H9 (cell line): ENCODE data around the gene CYBC1. TPM values are rescaled to one million over a fixed set of nuclear protein-coding genes. Genes with fewer than 3 reads are reported as not detected.

Source experiments
- DNase-seq: peaks from one replicate; pipeline ENCODE4 v3.0.0-alpha.2; 2017
- H2AFZ ChIP-seq: one replicate; pipeline ENCODE4 v1.6.1; 2013; ENCODE audit warnings: mild to moderate bottlenecking, low read length, control low read depth, moderate library complexity
- H2AK5ac ChIP-seq: 2 replicates; pipeline ENCODE4 v1.6.1; 2013; ENCODE audit warnings: low read length, control low read depth, mixed read lengths; ENCODE audit not compliant: insufficient read length
- H2BK120ac ChIP-seq: one replicate; pipeline ENCODE4 v1.6.1; 2013; ENCODE audit warnings: low read depth, mild to moderate bottlenecking, low read length, control low read depth, inconsistent platforms; ENCODE audit not compliant: poor library complexity, severe bottlenecking
- H2BK12ac ChIP-seq: 2 replicates; pipeline ENCODE4 v1.6.1; 2013; ENCODE audit warnings: low read length, control low read depth, mixed read lengths, low read depth; ENCODE audit not compliant: insufficient read length
- H2BK15ac ChIP-seq: 2 replicates; pipeline ENCODE4 v1.6.1; 2013; ENCODE audit warnings: low read depth, low read length, control low read depth
- H2BK20ac ChIP-seq: one replicate; pipeline ENCODE4 v1.6.1; 2013; ENCODE audit warnings: low read depth, mild to moderate bottlenecking, low read length, control low read depth, inconsistent platforms; ENCODE audit not compliant: poor library complexity, severe bottlenecking
- H2BK5ac ChIP-seq: 2 replicates; pipeline ENCODE4 v1.6.1; 2013; ENCODE audit warnings: low read length, control low read depth, mixed read lengths; ENCODE audit not compliant: insufficient read length
- H3K14ac ChIP-seq: 2 replicates; pipeline ENCODE4 v1.6.1; 2013; ENCODE audit warnings: low read length, control low read depth; ENCODE audit not compliant: insufficient read depth
- H3K18ac ChIP-seq: 2 replicates; pipeline ENCODE4 v1.6.1; 2013; ENCODE audit warnings: low read depth, mild to moderate bottlenecking, mixed read lengths, low read length, control low read depth; ENCODE audit not compliant: insufficient read length
- H3K23ac ChIP-seq: 2 replicates; pipeline ENCODE4 v1.6.1; 2013; ENCODE audit warnings: low read length, control low read depth, mixed read lengths, low read depth; ENCODE audit not compliant: insufficient read length
- H3K23me2 ChIP-seq: 2 replicates; pipeline ENCODE4 v1.6.1; 2013; ENCODE audit warnings: low read depth, mild to moderate bottlenecking, mixed read lengths, low read length, control low read depth; ENCODE audit not compliant: insufficient read length, poor library complexity, severe bottlenecking
- H3K27ac ChIP-seq: 2 replicates; pipeline ENCODE4 v1.5.1; 2013; ENCODE audit warnings: low read length, control low read depth, mixed read lengths, low read depth; ENCODE audit not compliant: insufficient read length
- H3K27me3 ChIP-seq: 2 replicates; pipeline ENCODE4 v1.6.1; 2013; ENCODE audit warnings: low read length, control low read depth, inconsistent platforms; ENCODE audit not compliant: insufficient read depth
- H3K4ac ChIP-seq: 2 replicates; pipeline ENCODE4 v1.6.1; 2013; ENCODE audit warnings: low read depth, mild to moderate bottlenecking, control low read depth, inconsistent platforms, low read length, moderate library complexity
- H3K4me1 ChIP-seq: 2 replicates; pipeline ENCODE4 v1.6.1; 2013; ENCODE audit warnings: low read length, control low read depth, inconsistent platforms; ENCODE audit not compliant: insufficient read depth
- H3K4me2 ChIP-seq: 2 replicates; pipeline ENCODE4 v1.6.1; 2013; ENCODE audit warnings: low read length, control low read depth, mixed read lengths; ENCODE audit not compliant: insufficient read length, insufficient read depth
- H3K56ac ChIP-seq: 2 replicates; pipeline ENCODE4 v1.6.1; 2013; ENCODE audit warnings: low read depth, mild to moderate bottlenecking, mixed read lengths, low read length, control low read depth; ENCODE audit not compliant: insufficient read length
- H3K79me1 ChIP-seq: 2 replicates; pipeline ENCODE4 v1.6.1; 2013; ENCODE audit warnings: low read depth, mild to moderate bottlenecking, moderate library complexity, low read length, control low read depth, inconsistent platforms; ENCODE audit not compliant: insufficient read depth, poor library complexity, severe bottlenecking
- H3K79me2 ChIP-seq: 2 replicates; pipeline ENCODE4 v1.6.1; 2013; ENCODE audit warnings: low read length, control low read depth, inconsistent platforms; ENCODE audit not compliant: insufficient read depth
- H3K9ac ChIP-seq: 2 replicates; pipeline ENCODE4 v1.6.1; 2013; ENCODE audit warnings: low read length, control low read depth, mixed read lengths; ENCODE audit not compliant: insufficient read length; ENCODE audit errors: extremely low read depth
- H3K9me3 ChIP-seq: one replicate; pipeline ENCODE4 v1.6.1; 2013; ENCODE audit warnings: low read depth, low read length, inconsistent platforms; ENCODE audit not compliant: control insufficient read depth
- H3T11ph ChIP-seq: one replicate; pipeline ENCODE4 v1.6.1; 2013; ENCODE audit warnings: mild to moderate bottlenecking, low read length, control low read depth, inconsistent platforms
- H4K20me1 ChIP-seq: one replicate; pipeline ENCODE4 v1.6.1; 2013; ENCODE audit not compliant: control insufficient read depth, insufficient read length, insufficient read depth
- H4K5ac ChIP-seq: 2 replicates; pipeline ENCODE4 v1.6.1; 2013; ENCODE audit warnings: low read depth, mild to moderate bottlenecking, mixed read lengths, low read length, control low read depth; ENCODE audit not compliant: insufficient read length
- H4K8ac ChIP-seq: replicated peaks from 2 replicates; pipeline ENCODE4 v1.6.1; 2013; ENCODE audit warnings: low read length, control low read depth, mixed read lengths, low read depth; ENCODE audit not compliant: insufficient read length
- H4K91ac ChIP-seq: 2 replicates; pipeline ENCODE4 v1.6.1; 2013; ENCODE audit warnings: low read depth, mild to moderate bottlenecking, moderate library complexity, mixed read lengths, low read length, control low read depth; ENCODE audit not compliant: insufficient read length
- H3K27ac Mint-ChIP-seq, 3 experiments: 2 replicates in 2 of 3; 3 replicates in 1 of 3; pipeline ENCODE4 v1.8.0; 2020 to 2021; ENCODE audit warnings: mixed read lengths in 3 of 3, mild to moderate bottlenecking in 1 of 3, moderate library complexity in 1 of 3
- H3K27me3 Mint-ChIP-seq: 2 replicates; pipeline ENCODE4 v1.8.0; 2021; ENCODE audit warnings: low read depth, mild to moderate bottlenecking, moderate library complexity, mixed read lengths
- H3K36me3 Mint-ChIP-seq, 3 experiments: 2 replicates in 2 of 3; 3 replicates in 1 of 3; pipeline ENCODE4 v1.8.0; 2020 to 2021; ENCODE audit warnings: low read depth in 3 of 3, mixed read lengths in 3 of 3; ENCODE audit not compliant: insufficient read depth in 1 of 3
- H3K4me1 Mint-ChIP-seq, 2 experiments: 2 replicates each; pipeline ENCODE4 v1.8.0; 2020; ENCODE audit warnings: mixed read lengths in 2 of 2
- H3K4me3 Mint-ChIP-seq, 2 experiments: 2 replicates in 1 of 2; 3 replicates in 1 of 2; pipeline ENCODE4 v1.8.0; 2020 to 2021; ENCODE audit warnings: mild to moderate bottlenecking in 2 of 2, mixed read lengths in 2 of 2, moderate library complexity in 1 of 2
- H3K9me3 Mint-ChIP-seq, 2 experiments: 2 replicates in 1 of 2; 3 replicates in 1 of 2; pipeline ENCODE4 v1.8.0; 2020; ENCODE audit warnings: mild to moderate bottlenecking in 2 of 2, mixed read lengths in 2 of 2, moderate library complexity in 1 of 2
- CTCF ChIP-seq: fragments of 200-600 bp; sonication (generic); conservative IDR thresholded peaks from 3 replicates; pipeline ENCODE4 v1.8.0; 2021; ENCODE audit warnings: antibody characterized with exemption, mild to moderate bottlenecking
- WGBS: extraction: QIAGEN DNeasy Blood & Tissue Kit; methylation state at CpG from one replicate; pipeline ENCODE4 v1.1.7; 2013; ENCODE audit warnings: missing lambda C conversion rate, low lambda C conversion rate, mixed read lengths; ENCODE audit not compliant: insufficient read length; ENCODE audit errors: extremely low coverage; 5-methylcytosine and 5-hydroxymethylcytosine counted together
- total RNA-seq: library from RNA; stranded (reverse); gene quantifications from 2 replicates; pipeline ENCODE4 v1.2.1, GENCODE V29; 2021

The CYBC1 gene
- total RNA-seq, 1 experiment from 2014 or later: 81.7 TPM

GRCh38 chr17:82435103-82435502 lies 15.4 kb downstream of the CYBC1 start:
- Histone ChIP-seq H4K20me1 (no peaks in the 10 kb centered on the region), H3K27ac (no peak overlapping the region), H3K27me3 (no peaks in the 10 kb centered on the region), H3K4me1 (no peaks in the 10 kb centered on the region), H4K8ac (no peak overlapping the region), H2BK12ac (no peak overlapping the region), H3K56ac (no peak overlapping the region), H3K4ac (no peak overlapping the region), H3K4me2 (no peak overlapping the region), H4K5ac (no peak overlapping the region), H2BK20ac (no peak overlapping the region), H3K23ac (no peak overlapping the region), H2BK5ac (no peak overlapping the region), H3K9me3 (no peaks in the 10 kb centered on the region), H3T11ph (no peak overlapping the region), H3K79me2 (no peaks in the 10 kb centered on the region), H4K91ac (no peak overlapping the region), H3K14ac (no peak overlapping the region; the same call in 1 of the 2 replicates), H3K9ac (no peak overlapping the region), H3K79me1 (no peaks in the 10 kb centered on the region), H3K18ac (no peak overlapping the region), H2BK120ac (no peak overlapping the region), H2AK5ac (no peak overlapping the region), H3K23me2 (no peaks in the 10 kb centered on the region), H2AFZ (no peak overlapping the region), H2BK15ac (no peak overlapping the region)
- H3K4me1 Mint-ChIP-seq: peaks cover 2 to 6% of the 10 kb centered on the region in 2 experiments; a peak in 1 of 4 replicates
- no peak for TF ChIP-seq CTCF
- no peak overlapping the region; a peak in 1 of 7 replicates for H3K27ac Mint-ChIP-seq
- no peak overlapping the region for H3K4me3 Mint-ChIP-seq
- WGBS: no CpG with 5 or more reads among the region's 12 CpGs
- H3K9me3 Mint-ChIP-seq: no peaks in the 10 kb centered on the region
- H3K36me3 Mint-ChIP-seq: peaks cover under 1 to 15% (median 11%) of the 10 kb centered on the region in 3 experiments; a peak in 6 of 7 replicates
- H3K27me3 Mint-ChIP-seq: no peaks in the 10 kb centered on the region; the same call in 1 of the 2 replicates
- no peak for DNase-seq
